PFSK-1 (cell line): ENCODE results near the gene FCN2.

Source experiments
- POLR2AphosphoS5 ChIP-seq: IDR thresholded peaks from 2 replicates; pipeline ENCODE4 v1.6.1; 2012; ENCODE audit warnings: low read depth, mild to moderate bottlenecking, control low read depth, low read length, moderate library complexity
- SIN3A ChIP-seq: IDR thresholded peaks from 2 replicates; pipeline ENCODE4 v1.6.1; 2012; ENCODE audit warnings: mild to moderate bottlenecking, low read length, moderate library complexity, borderline replicate concordance; ENCODE audit not compliant: insufficient read depth
- TAF1 ChIP-seq: IDR thresholded peaks from 2 replicates; pipeline ENCODE4 v1.6.1; 2012; ENCODE audit warnings: low read length, control low read depth, borderline replicate concordance; ENCODE audit not compliant: insufficient read depth

DNA sequence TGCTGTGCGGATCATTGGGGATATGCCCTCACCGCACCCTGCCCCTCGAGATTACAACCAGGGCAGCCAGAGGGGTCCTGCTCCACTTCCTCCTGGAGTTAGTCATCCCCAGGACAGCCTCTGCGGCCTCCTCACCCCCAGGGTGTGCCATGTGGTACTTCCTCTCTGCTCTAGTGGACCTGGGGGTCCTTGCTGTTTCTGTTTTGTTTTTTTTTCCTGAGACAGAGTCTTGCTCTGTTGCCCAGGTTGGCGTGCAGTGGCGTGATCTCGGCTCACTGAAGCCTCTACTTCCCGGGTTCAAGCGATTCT is 42.3 kb downstream of the FCN2 start:
- no peak for TF ChIP-seq TAF1
- no peak for TF ChIP-seq POLR2AphosphoS5
- TF ChIP-seq SIN3A: no peak
